K562 (cell line): Measurements from ENCODE around the gene AIDA. TPM values are rescaled to one million over a fixed set of nuclear protein-coding genes. Genes with fewer than 3 reads are reported as not detected.

Experiments
- BRD4 ChIP-seq: fragments of 200-600 bp; sonication (generic); IDR thresholded peaks from 2 replicates; pipeline ENCODE4 v1.6.1; 2017; ENCODE audit warnings: inconsistent platforms
- CREBBP ChIP-seq: IDR thresholded peaks from one replicate; pipeline ENCODE4 v1.6.1; 2012; ENCODE audit warnings: low read depth, mild to moderate bottlenecking, control low read depth, inconsistent platforms, low read length
- DDX20 ChIP-seq: fragments of 450-650 bp; IDR thresholded peaks from 2 replicates; pipeline ENCODE4 v1.6.1; 2016; ENCODE audit warnings: missing genetic modification characterization, low read depth, mild to moderate bottlenecking, missing compliant biosample characterization, moderate library complexity
- FOXK1 ChIP-seq: sonication (generic); formaldehyde crosslinking; IDR thresholded peaks from 2 replicates; pipeline ENCODE4 v1.8.0; 2022; ENCODE audit warnings: missing genetic modification reagents, mild to moderate bottlenecking, borderline replicate concordance
- FUS ChIP-seq: fragments of 200-400 bp; formaldehyde crosslinking; optimal IDR thresholded peaks from 2 replicates; pipeline ENCODE3; 2017; ENCODE audit warnings: low read depth, low read length
- KAT7 ChIP-seq: sonication (generic); formaldehyde crosslinking; IDR thresholded peaks from 2 replicates; pipeline ENCODE4 v1.8.0; 2022; ENCODE audit warnings: missing genetic modification reagents, mild to moderate bottlenecking, borderline replicate concordance
- MCM2 ChIP-seq: fragments of 450-650 bp; IDR thresholded peaks from 2 replicates; pipeline ENCODE4 v1.6.1; 2017; ENCODE audit warnings: low read depth, mild to moderate bottlenecking
- MCM7 ChIP-seq, 2 experiments: fragments of 450-650 bp; IDR thresholded peaks; 2 replicates each; pipeline ENCODE4 v1.6.1; 2016 to 2018
- NEUROD1 ChIP-seq: fragments of 150-350 bp; IDR thresholded peaks from 2 replicates; pipeline ENCODE4 v1.6.1; 2014; ENCODE audit warnings: borderline replicate concordance, low read length, low read depth; ENCODE audit not compliant: partially characterized antibody
- NFYB ChIP-seq: IDR thresholded peaks from 2 replicates; pipeline ENCODE4 v1.6.1; 2011; ENCODE audit warnings: mild to moderate bottlenecking, moderate library complexity; ENCODE audit not compliant: insufficient read length; ENCODE audit errors: extremely low read depth
- PYGO2 ChIP-seq: fragments of 450-650 bp; IDR thresholded peaks from 2 replicates; pipeline ENCODE4 v1.6.1; 2016; ENCODE audit warnings: mild to moderate bottlenecking, missing genetic modification characterization, moderate library complexity, missing compliant biosample characterization
- RHOXF2B ChIP-seq: fragments of 250-450 bp; sonication (Bioruptor Pico); conservative IDR thresholded peaks from 2 replicates; pipeline ENCODE4 v1.5.1; 2021
- SLC30A9 ChIP-seq: fragments of 250-450 bp; sonication (Bioruptor Pico); IDR thresholded peaks from 2 replicates; pipeline ENCODE4 v1.8.0; 2022; ENCODE audit warnings: mild to moderate bottlenecking, moderate library complexity
- TGIF2 ChIP-seq: sonication (generic); formaldehyde crosslinking; IDR thresholded peaks from 2 replicates; pipeline ENCODE4 v1.8.1; 2022; ENCODE audit warnings: mild to moderate bottlenecking, missing genetic modification reagents, moderate library complexity
- XRCC5 ChIP-seq: fragments of 200-400 bp; formaldehyde crosslinking; IDR thresholded peaks from 2 replicates; pipeline ENCODE4 v1.6.1; 2017; ENCODE audit warnings: low read depth, mild to moderate bottlenecking, low read length
- ZBTB1 ChIP-seq: sonication (generic); formaldehyde crosslinking; IDR thresholded peaks from 2 replicates; pipeline ENCODE4 v1.8.1; 2023; ENCODE audit warnings: missing genetic modification reagents, low read depth, mild to moderate bottlenecking, borderline replicate concordance
- ZNF263 ChIP-seq: sonication (generic); formaldehyde crosslinking; IDR thresholded peaks from 2 replicates; pipeline ENCODE4 v1.8.0; 2022; ENCODE audit warnings: mild to moderate bottlenecking, missing genetic modification reagents, borderline replicate concordance
- ZNF347 ChIP-seq: fragments of 450-650 bp; formaldehyde crosslinking; IDR thresholded peaks from 2 replicates; pipeline ENCODE4 v1.4.0; 2020; ENCODE audit warnings: low read depth, mild to moderate bottlenecking, moderate library complexity
- ZNF511 ChIP-seq: sonication (generic); formaldehyde crosslinking; IDR thresholded peaks from 2 replicates; pipeline ENCODE4 v1.8.0; 2022; ENCODE audit warnings: mild to moderate bottlenecking, missing genetic modification reagents
- ZNF76 ChIP-seq: fragments of 250-450 bp; sonication (Bioruptor Pico); IDR thresholded peaks from 2 replicates; pipeline ENCODE4 v1.4.0; 2020; ENCODE audit warnings: mild to moderate bottlenecking, moderate library complexity, borderline replicate concordance
- ZNF785 ChIP-seq: fragments of 250-450 bp; sonication (Bioruptor Pico); IDR thresholded peaks from 2 replicates; pipeline ENCODE4 v1.4.0; 2020; ENCODE audit warnings: mild to moderate bottlenecking
- polyA plus RNA-seq, 8 experiments: library from polyadenylated mRNA; depleted of rRNA in 4 of 8; stranded (reverse) in 5 of 8; unstranded in 3 of 8; fragments of >200 nt; fragmentation: Nextera tagmentation in 2 of 8; fragmentation: Illumina TruSeq in 1 of 8; extraction: Ambion mirVana in 2 of 8; extraction: Trizol in 1 of 8; gene quantifications; 2 replicates each; pipeline versions ENCODE4 v1.2.1 to v1.2.3, GENCODE V29; 2011 to 2014; ENCODE audit warnings: inconsistent platforms in 1 of 8, missing spikeins in 1 of 8
- total RNA-seq, 7 experiments: library from RNA; depleted of rRNA in 6 of 7; stranded (reverse); fragments of >200 nt in 6 of 7; fragmentation: Illumina TruSeq in 2 of 7; extraction: Trizol in 2 of 7; gene quantifications; 2 replicates each; pipeline versions ENCODE4 v1.2.1 to v1.2.3, GENCODE V29; 2011 to 2021; ENCODE audit warnings: low replicate concordance in 1 of 7
- TF ChIP-seq, protein P1 (sequence below): sonication (generic); formaldehyde crosslinking; IDR thresholded peaks from 2 replicates; pipeline ENCODE4 v1.8.1; 2023; ENCODE audit warnings: missing genetic modification reagents, mild to moderate bottlenecking, borderline replicate concordance
- TF ChIP-seq, protein P2 (sequence below): IDR thresholded peaks from 2 replicates; pipeline ENCODE4 v1.6.1; 2011; ENCODE audit not compliant: insufficient read length; ENCODE audit errors: extremely low read depth

AIDA gene
- total and polyA plus RNA-seq, 9 of the 15 experiments (the other 6 are each of a cell fraction or from before 2014, with no cell fraction given): 18.2 to 77.9 (median 24.9) TPM

DNA sequence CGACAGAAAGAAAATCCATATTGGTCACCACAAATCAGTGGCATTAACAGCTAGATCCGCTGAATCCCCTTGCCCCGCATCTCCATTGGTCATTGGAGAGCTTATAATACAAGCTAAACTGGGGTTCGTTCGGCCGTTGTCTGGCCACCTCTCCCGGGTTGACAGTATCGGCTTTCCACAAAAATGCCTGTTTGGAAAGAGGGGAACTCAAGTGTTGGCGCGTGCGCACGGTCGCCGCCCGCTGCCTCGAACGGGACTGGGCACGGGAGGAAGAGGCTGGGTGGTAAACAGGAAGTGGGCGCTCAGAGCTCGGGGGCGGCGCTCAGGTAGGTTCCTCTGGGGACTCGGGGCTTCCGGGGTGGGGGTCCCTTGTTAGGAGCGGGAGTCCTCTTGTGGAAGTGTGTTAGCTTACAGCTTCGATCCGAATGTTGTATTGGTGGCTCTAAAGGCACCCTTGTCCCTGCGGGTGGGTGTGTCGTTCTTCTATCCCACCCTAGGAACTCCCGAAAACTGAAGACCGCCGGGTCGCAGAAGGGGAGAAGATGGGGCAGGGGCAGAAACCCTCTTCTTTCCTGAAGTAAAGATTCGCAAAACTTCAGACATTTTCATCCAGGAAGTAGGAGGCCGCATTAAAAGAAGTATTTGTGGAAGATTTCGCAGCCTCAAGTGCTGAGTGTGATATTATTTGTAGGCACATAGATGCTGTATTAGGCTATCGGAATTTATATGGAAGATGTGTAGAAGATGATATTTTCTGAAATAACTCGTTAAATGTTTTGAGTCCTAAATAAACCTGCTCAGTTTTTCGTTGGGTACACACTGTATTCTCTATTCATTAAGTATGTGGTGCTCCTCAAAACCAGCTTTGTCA, 1.0 kb upstream of the AIDA start (continued):
- TF ChIP-seq MCM2: no peak
- TF ChIP-seq TGIF2 (CRISPR knock-in tag): no peak
- TF ChIP-seq NFYB: peak; percentile 28
- TF ChIP-seq ZNF263 (CRISPR knock-in tag): no peak
- TF ChIP-seq, protein P1, sequence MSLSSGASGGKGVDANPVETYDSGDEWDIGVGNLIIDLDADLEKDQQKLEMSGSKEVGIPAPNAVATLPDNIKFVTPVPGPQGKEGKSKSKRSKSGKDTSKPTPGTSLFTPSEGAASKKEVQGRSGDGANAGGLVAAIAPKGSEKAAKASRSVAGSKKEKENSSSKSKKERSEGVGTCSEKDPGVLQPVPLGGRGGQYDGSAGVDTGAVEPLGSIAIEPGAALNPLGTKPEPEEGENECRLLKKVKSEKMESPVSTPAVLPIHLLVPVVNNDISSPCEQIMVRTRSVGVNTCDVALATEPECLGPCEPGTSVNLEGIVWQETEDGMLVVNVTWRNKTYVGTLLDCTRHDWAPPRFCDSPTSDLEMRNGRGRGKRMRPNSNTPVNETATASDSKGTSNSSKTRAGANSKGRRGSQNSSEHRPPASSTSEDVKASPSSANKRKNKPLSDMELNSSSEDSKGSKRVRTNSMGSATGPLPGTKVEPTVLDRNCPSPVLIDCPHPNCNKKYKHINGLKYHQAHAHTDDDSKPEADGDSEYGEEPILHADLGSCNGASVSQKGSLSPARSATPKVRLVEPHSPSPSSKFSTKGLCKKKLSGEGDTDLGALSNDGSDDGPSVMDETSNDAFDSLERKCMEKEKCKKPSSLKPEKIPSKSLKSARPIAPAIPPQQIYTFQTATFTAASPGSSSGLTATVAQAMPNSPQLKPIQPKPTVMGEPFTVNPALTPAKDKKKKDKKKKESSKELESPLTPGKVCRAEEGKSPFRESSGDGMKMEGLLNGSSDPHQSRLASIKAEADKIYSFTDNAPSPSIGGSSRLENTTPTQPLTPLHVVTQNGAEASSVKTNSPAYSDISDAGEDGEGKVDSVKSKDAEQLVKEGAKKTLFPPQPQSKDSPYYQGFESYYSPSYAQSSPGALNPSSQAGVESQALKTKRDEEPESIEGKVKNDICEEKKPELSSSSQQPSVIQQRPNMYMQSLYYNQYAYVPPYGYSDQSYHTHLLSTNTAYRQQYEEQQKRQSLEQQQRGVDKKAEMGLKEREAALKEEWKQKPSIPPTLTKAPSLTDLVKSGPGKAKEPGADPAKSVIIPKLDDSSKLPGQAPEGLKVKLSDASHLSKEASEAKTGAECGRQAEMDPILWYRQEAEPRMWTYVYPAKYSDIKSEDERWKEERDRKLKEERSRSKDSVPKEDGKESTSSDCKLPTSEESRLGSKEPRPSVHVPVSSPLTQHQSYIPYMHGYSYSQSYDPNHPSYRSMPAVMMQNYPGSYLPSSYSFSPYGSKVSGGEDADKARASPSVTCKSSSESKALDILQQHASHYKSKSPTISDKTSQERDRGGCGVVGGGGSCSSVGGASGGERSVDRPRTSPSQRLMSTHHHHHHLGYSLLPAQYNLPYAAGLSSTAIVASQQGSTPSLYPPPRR: no peak
- TF ChIP-seq ZBTB1 (CRISPR knock-in tag): no peak; the same call in 1 of the 2 replicates
- no peak for TF ChIP-seq DDX20
- peak; percentile 82 for TF ChIP-seq NEUROD1
- no peak; the same call in 1 of the 2 replicates for TF ChIP-seq KAT7
- no peak for TF ChIP-seq MCM7 (IDR thresholded peaks at IDR 0.05)
- TF ChIP-seq ZNF785: no peak
- no peak for TF ChIP-seq RHOXF2B (CRISPR knock-in tag)
- TF ChIP-seq ZNF76 (CRISPR knock-in tag): no peak
- no peak for TF ChIP-seq SLC30A9
- TF ChIP-seq FUS: no peak
- peak; percentile 95 for TF ChIP-seq XRCC5
- no peak for TF ChIP-seq PYGO2 (tag)
- TF ChIP-seq CREBBP: no peak
- 0 out of 2 replicates have a peak, but pooled peaks have one; percentile 57 for TF ChIP-seq ZNF511
- peak; percentile 99 for TF ChIP-seq FOXK1 (CRISPR knock-in tag)
- no peak for TF ChIP-seq ZNF347 (CRISPR knock-in tag)
- no peak for TF ChIP-seq BRD4
- TF ChIP-seq, protein P2, sequence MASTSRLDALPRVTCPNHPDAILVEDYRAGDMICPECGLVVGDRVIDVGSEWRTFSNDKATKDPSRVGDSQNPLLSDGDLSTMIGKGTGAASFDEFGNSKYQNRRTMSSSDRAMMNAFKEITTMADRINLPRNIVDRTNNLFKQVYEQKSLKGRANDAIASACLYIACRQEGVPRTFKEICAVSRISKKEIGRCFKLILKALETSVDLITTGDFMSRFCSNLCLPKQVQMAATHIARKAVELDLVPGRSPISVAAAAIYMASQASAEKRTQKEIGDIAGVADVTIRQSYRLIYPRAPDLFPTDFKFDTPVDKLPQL: no peak
